Measurements from ENCODE around the gene STYXL2. TPM values are rescaled to one million over a fixed set of nuclear protein-coding genes. Genes with fewer than 3 reads are reported as not detected.

Gene STYXL2
- total RNA-seq, 2 experiments from 2014 or later = not detected

- DNase-seq (ENCODE audit: low spot score) = no peak
- H3K4me3 ChIP-seq (ENCODE audit: low read depth, low read length, poor library complexity, severe bottlenecking) = no peak overlapping the region
- no peaks in the 10 kb centered on the region for H3K9me3 ChIP-seq (ENCODE audit: low read length)
- intact Hi-C loops (cut with micrococcal nuclease; ENCODE audit: unreplicated experiment) = no loop called here
- no peak overlapping the region for H2AFZ ChIP-seq (ENCODE audit: low read length)
- H3K36me3 ChIP-seq (ENCODE audit: insufficient read depth, low read length) = no peaks in the 10 kb centered on the region
- ChIA-PET POLR2A (no interaction called here), CTCF (ENCODE audit: unreplicated experiment) (no interaction called here)
- H4K20me1 ChIP-seq (ENCODE audit: insufficient read depth, low read length) = no peaks in the 10 kb centered on the region
- TF ChIP-seq CTCF (conservative IDR thresholded peaks at IDR 0.05; ENCODE audit: low read length) = no peak
- TF ChIP-seq EZH2phosphoT487 (IDR thresholded peaks at IDR 0.05; ENCODE audit: borderline replicate concordance, low read depth, low read length) = no peak
- H3K79me2 ChIP-seq (ENCODE audit: insufficient read depth, low read depth, low read length) = no peaks in the 10 kb centered on the region
- no peak overlapping the region for H3K27ac ChIP-seq (ENCODE audit: low read depth, low read length, poor library complexity, severe bottlenecking)
- no peaks in the 10 kb centered on the region for H3K4me1 ChIP-seq (ENCODE audit: insufficient read depth, low read length, poor library complexity, severe bottlenecking)
- H3K4me2 ChIP-seq (ENCODE audit: low read length) = no peak overlapping the region
- H3K9me2 ChIP-seq (ENCODE audit: insufficient read depth, low read length) = no peaks in the 10 kb centered on the region
- no TSS peak for BruUV-seq (replicated peaks)
These were observed 16.6 kb upstream of the STYXL2 start for GRCh38 chr1:167077128-167077867.

GRCh38 chr1:167077868-167078210, 16.0 kb upstream of the STYXL2 start:
- H3K36me3 ChIP-seq (ENCODE audit: insufficient read depth, low read length) = no peaks in the 10 kb centered on the region
- no TSS peak for BruUV-seq (replicated peaks)
- no peaks in the 10 kb centered on the region for H3K4me1 ChIP-seq (ENCODE audit: insufficient read depth, low read length, poor library complexity, severe bottlenecking)
- H4K20me1 ChIP-seq (ENCODE audit: insufficient read depth, low read length) = no peaks in the 10 kb centered on the region
- H2AFZ ChIP-seq (ENCODE audit: low read length) = no peak overlapping the region
- ChIA-PET CTCF (ENCODE audit: unreplicated experiment) (no interaction called here), POLR2A (no interaction called here)
- no peak overlapping the region for H3K4me3 ChIP-seq (ENCODE audit: low read depth, low read length, poor library complexity, severe bottlenecking)
- H3K79me2 ChIP-seq (ENCODE audit: insufficient read depth, low read depth, low read length) = no peaks in the 10 kb centered on the region
- H3K9me3 ChIP-seq (ENCODE audit: low read length) = no peaks in the 10 kb centered on the region
- no peak overlapping the region for H3K27ac ChIP-seq (ENCODE audit: low read depth, low read length, poor library complexity, severe bottlenecking)
- H3K9me2 ChIP-seq (ENCODE audit: insufficient read depth, low read length) = no peaks in the 10 kb centered on the region
- no peak for TF ChIP-seq EZH2phosphoT487 (IDR thresholded peaks at IDR 0.05; ENCODE audit: borderline replicate concordance, low read depth, low read length)
- TF ChIP-seq CTCF (conservative IDR thresholded peaks at IDR 0.05; ENCODE audit: low read length) = no peak
- no peak overlapping the region for H3K4me2 ChIP-seq (ENCODE audit: low read length)
- DNase-seq (ENCODE audit: low spot score) = no peak
- intact Hi-C loops (cut with micrococcal nuclease; ENCODE audit: unreplicated experiment) = no loop called here

DNA sequence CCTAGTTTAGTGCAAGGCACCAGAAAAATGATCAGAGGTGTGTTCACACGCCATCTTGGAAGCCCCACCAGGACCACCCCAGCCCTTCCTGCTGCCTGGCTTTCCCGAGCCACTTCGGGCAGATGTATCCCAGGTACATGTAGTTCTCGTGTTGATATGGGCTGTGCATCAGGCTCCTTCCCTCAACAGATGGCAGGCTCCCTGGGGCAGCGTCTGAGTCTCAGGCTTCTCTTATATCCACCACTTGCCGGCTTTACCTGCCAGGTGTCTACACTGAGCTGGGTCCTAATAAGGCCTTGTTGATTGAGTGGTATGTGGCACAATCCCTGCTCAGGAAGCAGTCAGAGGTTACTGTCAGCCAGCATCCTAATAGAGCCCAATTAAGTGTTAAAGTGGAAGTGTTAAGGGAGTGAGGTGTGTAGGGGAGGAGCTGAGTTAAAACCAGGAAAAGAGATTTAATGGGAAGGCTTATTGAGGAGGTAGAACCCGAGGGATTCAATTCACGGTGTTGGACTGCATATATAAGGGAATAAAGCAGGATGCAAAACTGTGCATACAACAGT, 12.2 kb upstream of the STYXL2 start:
- no peak for DNase-seq (ENCODE audit: low spot score)
- CTCF ChIA-PET (ENCODE audit: unreplicated experiment) = no interaction called here
- no TSS peak for BruUV-seq (replicated peaks)

More for the DNA sequence above, 12.2 kb upstream of the STYXL2 start:
- POLR2A ChIA-PET = no interaction called here
- Histone ChIP-seq H3K9me3 (ENCODE audit: low read length) (no peaks in the 10 kb centered on the region), H3K4me3 (ENCODE audit: low read depth, low read length, poor library complexity, severe bottlenecking) (no peak overlapping the region), H3K4me2 (ENCODE audit: low read length) (no peak overlapping the region), H3K4me1 (ENCODE audit: insufficient read depth, low read length, poor library complexity, severe bottlenecking) (no peaks in the 10 kb centered on the region), H2AFZ (ENCODE audit: low read length) (no peak overlapping the region), H3K27ac (ENCODE audit: low read depth, low read length, poor library complexity, severe bottlenecking) (no peak overlapping the region), H3K79me2 (ENCODE audit: insufficient read depth, low read depth, low read length) (no peaks in the 10 kb centered on the region), H3K36me3 (ENCODE audit: insufficient read depth, low read length) (no peaks in the 10 kb centered on the region), H4K20me1 (ENCODE audit: insufficient read depth, low read length) (no peaks in the 10 kb centered on the region), H3K9me2 (ENCODE audit: insufficient read depth, low read length) (no peaks in the 10 kb centered on the region)
- intact Hi-C loops (cut with micrococcal nuclease; ENCODE audit: unreplicated experiment) = no loop called here
- TF ChIP-seq EZH2phosphoT487 (IDR thresholded peaks at IDR 0.05; ENCODE audit: borderline replicate concordance, low read depth, low read length) = no peak
- TF ChIP-seq CTCF (conservative IDR thresholded peaks at IDR 0.05; ENCODE audit: low read length) = no peak
